Sigmoid colon (tissue), 7 donors: ENCODE measurements around the gene SLFN13. TPM values are rescaled to one million over a fixed set of nuclear protein-coding genes. Genes with fewer than 3 reads are reported as not detected.

ENCODE experiments used
- DNase-seq: peaks from one replicate; pipeline ENCODE4 v3.0.0-alpha.2; 2019
- H3K27ac ChIP-seq, 4 donors: fragments of 200-600 bp; sonication (generic); one replicate each; pipeline ENCODE4 v1.5.1; 2016 to 2019; ENCODE audit warnings: mild to moderate bottlenecking in 1 of 4
- H3K27me3 ChIP-seq, 3 donors: fragments of 200-600 bp; sonication (generic); one replicate each; pipeline ENCODE4 v1.5.1; 2019; ENCODE audit warnings: mild to moderate bottlenecking in 1 of 3
- H3K36me3 ChIP-seq, 4 donors: fragments of 200-600 bp; sonication (generic); one replicate each; pipeline ENCODE4 v1.5.1; 2016 to 2019
- H3K4me1 ChIP-seq, 4 donors: fragments of 200-600 bp; sonication (generic); one replicate each; pipeline ENCODE4 v1.5.1; 2017 to 2019
- H3K4me3 ChIP-seq, 4 donors: fragments of 200-600 bp; sonication (generic); one replicate each; pipeline ENCODE4 v1.5.1; 2017 to 2019; ENCODE audit warnings: mild to moderate bottlenecking in 2 of 4, moderate library complexity in 1 of 4
- H3K9me3 ChIP-seq, 4 donors: fragments of 200-600 bp in 3 of 4; sonication (generic) in 3 of 4; one replicate each; pipeline versions ENCODE4 v1.5.1 to v1.6.1; 2013 to 2019
- EP300 ChIP-seq, 4 donors: sonication (generic); formaldehyde crosslinking; IDR thresholded peaks; one replicate each; pipeline ENCODE4 v1.6.1; 2017; ENCODE audit warnings: antibody characterized with exemption in 4 of 4
- POLR2A ChIP-seq, 2 donors: fragments of 450-650 bp; IDR thresholded peaks; one replicate each; pipeline ENCODE4 v1.6.1; 2016; ENCODE audit warnings: antibody characterized with exemption in 2 of 2, mild to moderate bottlenecking in 2 of 2, moderate library complexity in 2 of 2
- POLR2AphosphoS5 ChIP-seq, 4 donors: sonication (generic); formaldehyde crosslinking; IDR thresholded peaks; one replicate each; pipeline ENCODE4 v1.6.1; 2017; ENCODE audit warnings: antibody characterized with exemption in 4 of 4
- WGBS, 2 donors: extraction: QIAGEN DNeasy Blood & Tissue Kit; methylation state at CpG; one replicate each; pipeline ENCODE4 v1.1.7; 2013; 5-methylcytosine and 5-hydroxymethylcytosine counted together
- intact Hi-C: fragments of 100-400 bp; cut with DNase I; formaldehyde crosslinking; loops from one replicate; pipeline ENCODE4 v1.15.1; 2023
- polyA plus RNA-seq, 3 donors: library from polyadenylated mRNA; stranded (reverse); fragments of 200-250 nt; gene quantifications; one replicate each; pipeline ENCODE4 v1.2.3, GENCODE V29; 2013
- total RNA-seq, 4 donors: library from RNA; depleted of rRNA; stranded (reverse); fragments of >200 nt; gene quantifications; one replicate each; pipeline ENCODE4 v1.1.0, GENCODE V29; 2016
- TF ChIP-seq, protein P1 (sequence below), 4 experiments: fragments of 450-650 bp in 3 of 4; fragments of 200-600 bp in 1 of 4; IDR thresholded peaks; one replicate each; pipeline ENCODE4 v1.5.1; 2016 to 2019; ENCODE audit warnings: antibody characterized with exemption in 4 of 4, mild to moderate bottlenecking in 3 of 4, moderate library complexity in 2 of 4
- donor health status: healthy with polysubstance abuse.
- donor health status: Bipolar disorder and iron deficiency.
- donor health status: healthy.

The SLFN13 gene
- total and polyA plus RNA-seq, 7 donors, result 0.23 to 19.9 (median 11.1) TPM

DNA sequence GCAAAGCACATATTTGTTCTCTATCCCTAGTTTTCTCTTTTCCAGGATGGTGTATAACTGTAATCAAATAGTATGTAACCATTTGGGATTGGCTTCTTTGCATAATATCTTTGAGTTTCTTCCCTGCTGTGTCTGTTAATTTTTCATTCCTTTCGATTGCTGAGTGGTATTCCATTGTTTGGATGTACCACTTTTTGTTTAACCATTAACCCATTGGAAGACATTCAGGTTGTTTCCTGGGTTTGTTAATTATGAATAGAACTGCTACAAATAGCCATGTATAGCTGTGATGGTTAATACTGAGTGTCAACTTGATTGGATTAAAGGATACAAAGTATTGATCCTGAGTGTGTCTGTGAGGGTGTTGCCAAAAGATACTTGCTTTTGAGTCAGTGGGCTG, 4.6 kb upstream of the SLFN13 start:
- H3K4me1 ChIP-seq, result peaks cover 0 to 15% (median 11%) of the 10 kb centered on the region in 4 donors
- no peak overlapping the region for H3K27ac ChIP-seq
- no peak for TF ChIP-seq POLR2AphosphoS5 (IDR thresholded peaks at IDR 0.05)
- no peak for TF ChIP-seq POLR2A (IDR thresholded peaks at IDR 0.05)
- no peak for TF ChIP-seq EP300 (IDR thresholded peaks at IDR 0.05)
- intact Hi-C loops, result no loop called here
- H3K27me3 ChIP-seq, result peaks cover 0 to 21% (median 5%) of the 10 kb centered on the region in 3 donors
- WGBS, 2 donors, result 15 to 48% methylated on average over 1 of the region's 1 CpG
- H3K9me3 ChIP-seq, result no peaks in the 10 kb centered on the region
- no peak for DNase-seq
- H3K4me3 ChIP-seq, result no peak overlapping the region
- H3K36me3 ChIP-seq, result no peaks in the 10 kb centered on the region

DNA sequence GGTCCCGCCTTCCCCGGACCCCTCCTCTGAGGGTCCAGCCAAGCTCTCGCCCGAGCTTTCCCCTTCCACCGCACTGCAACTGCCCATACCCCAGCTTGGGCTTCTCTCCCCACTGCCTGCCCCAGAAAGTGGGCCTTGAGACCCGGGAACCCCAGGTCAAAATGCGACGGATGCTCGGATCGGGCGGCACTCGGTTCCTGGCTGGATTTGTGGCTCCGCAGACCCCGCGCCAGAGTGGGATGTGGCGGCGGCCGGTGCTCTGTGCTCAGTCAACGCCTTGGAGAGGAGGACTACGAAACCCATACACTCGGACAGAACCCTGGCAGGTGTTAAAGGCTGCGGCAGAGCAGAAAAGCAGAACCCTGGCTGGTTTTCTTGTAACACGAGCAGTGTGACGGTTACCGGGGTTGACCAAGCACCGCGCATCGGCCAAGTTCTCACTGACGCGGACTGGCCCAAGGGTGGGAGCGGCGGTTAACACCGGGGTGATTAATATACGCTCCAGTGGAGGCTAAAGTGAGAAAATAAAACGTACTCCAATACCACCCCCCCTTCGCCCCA, 885 bp upstream of the SLFN13 start:
- DNase-seq, result peak; percentile 80
- Histone ChIP-seq H3K9me3 (no peaks in the 10 kb centered on the region), H3K27ac (peak overlapping the region in 3 of 4 donors; percentile 68 to 79 (median 79)), H3K27me3 (peaks cover 0 to 28% (median 5%) of the 10 kb centered on the region in 3 donors), H3K36me3 (no peaks in the 10 kb centered on the region), H3K4me1 (peaks cover 0 to 24% (median 17%) of the 10 kb centered on the region in 4 donors), H3K4me3 (peak overlapping the region; percentile 6 to 62 (median 52))
- TF ChIP-seq POLR2AphosphoS5 (IDR thresholded peaks at IDR 0.05), result peak in 2 of 4 donors; percentile 14 to 23
- TF ChIP-seq, protein P1, sequence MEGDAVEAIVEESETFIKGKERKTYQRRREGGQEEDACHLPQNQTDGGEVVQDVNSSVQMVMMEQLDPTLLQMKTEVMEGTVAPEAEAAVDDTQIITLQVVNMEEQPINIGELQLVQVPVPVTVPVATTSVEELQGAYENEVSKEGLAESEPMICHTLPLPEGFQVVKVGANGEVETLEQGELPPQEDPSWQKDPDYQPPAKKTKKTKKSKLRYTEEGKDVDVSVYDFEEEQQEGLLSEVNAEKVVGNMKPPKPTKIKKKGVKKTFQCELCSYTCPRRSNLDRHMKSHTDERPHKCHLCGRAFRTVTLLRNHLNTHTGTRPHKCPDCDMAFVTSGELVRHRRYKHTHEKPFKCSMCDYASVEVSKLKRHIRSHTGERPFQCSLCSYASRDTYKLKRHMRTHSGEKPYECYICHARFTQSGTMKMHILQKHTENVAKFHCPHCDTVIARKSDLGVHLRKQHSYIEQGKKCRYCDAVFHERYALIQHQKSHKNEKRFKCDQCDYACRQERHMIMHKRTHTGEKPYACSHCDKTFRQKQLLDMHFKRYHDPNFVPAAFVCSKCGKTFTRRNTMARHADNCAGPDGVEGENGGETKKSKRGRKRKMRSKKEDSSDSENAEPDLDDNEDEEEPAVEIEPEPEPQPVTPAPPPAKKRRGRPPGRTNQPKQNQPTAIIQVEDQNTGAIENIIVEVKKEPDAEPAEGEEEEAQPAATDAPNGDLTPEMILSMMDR (IDR thresholded peaks at IDR 0.05), result no peak
- WGBS, 2 donors, result 19 to 29% methylated on average over 36 of the region's 36 CpGs
- intact Hi-C loops, result loop anchor here (5.0 kb wide), 2 partner anchors 77 to 207 kb away; partner anchors contain the start of genes SLFN11 and SLFN5

DNA sequence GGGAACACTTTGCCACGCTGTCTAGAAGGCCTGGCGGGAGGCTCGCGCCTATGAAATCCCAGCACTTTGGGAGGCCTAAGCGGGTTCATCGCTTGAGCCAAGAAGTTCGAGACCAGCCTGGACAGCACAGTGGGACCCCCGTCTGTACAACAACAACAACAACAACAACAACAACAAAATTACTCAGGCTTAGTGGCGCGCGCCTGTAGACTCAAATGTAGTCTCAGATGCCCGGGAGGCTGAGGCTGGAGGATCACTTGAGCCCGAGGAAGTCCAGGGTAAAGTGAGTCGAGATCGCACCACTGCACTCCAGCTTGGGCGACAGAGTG, 297 bp upstream of the SLFN13 start:
- TF ChIP-seq, protein P1 (IDR thresholded peaks at IDR 0.05), result no peak
- TF ChIP-seq POLR2A (IDR thresholded peaks at IDR 0.05), result no peak
- TF ChIP-seq POLR2AphosphoS5 (IDR thresholded peaks at IDR 0.05), result no peak
- TF ChIP-seq EP300 (IDR thresholded peaks at IDR 0.05), result no peak
- peaks cover 0 to 24% (median 17%) of the 10 kb centered on the region in 4 donors for H3K4me1 ChIP-seq
- peak overlapping the region; percentile 42 to 62 (median 52) for H3K4me3 ChIP-seq
- intact Hi-C loops, result loop anchor here (5.0 kb wide), 2 partner anchors 77 to 207 kb away; partner anchors contain the start of genes SLFN11 and SLFN5
- WGBS, 2 donors, result 28 to 34% methylated on average over 16 of the region's 16 CpGs
- no peak for DNase-seq
- peaks cover 0 to 28% (median 5%) of the 10 kb centered on the region in 3 donors for H3K27me3 ChIP-seq
- H3K27ac ChIP-seq, result peak overlapping the region in 3 of 4 donors; percentile 68 to 79 (median 79)
- H3K9me3 ChIP-seq, result no peaks in the 10 kb centered on the region
- H3K36me3 ChIP-seq, result no peaks in the 10 kb centered on the region

DNA sequence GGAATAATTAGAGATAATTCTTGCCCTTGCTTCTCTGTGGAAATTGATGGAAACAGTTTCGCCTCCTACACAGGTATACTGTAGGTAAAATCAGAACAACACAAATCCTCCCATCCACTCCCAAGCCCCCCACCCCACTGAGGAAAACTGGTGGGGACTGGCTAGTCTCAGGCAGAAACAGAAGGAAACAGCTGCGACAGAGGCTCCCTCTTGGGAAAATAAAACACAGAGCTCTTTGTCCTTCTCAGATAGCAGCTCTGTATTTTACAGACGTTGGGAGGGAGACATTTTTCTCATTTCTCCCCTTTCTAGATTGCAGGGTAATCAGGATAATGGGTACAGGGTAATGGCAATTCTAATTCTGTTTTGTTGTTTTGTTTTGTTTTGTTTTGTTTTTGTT, 1.1 kb downstream of the SLFN13 start:
- Histone ChIP-seq H3K36me3 (no peaks in the 10 kb centered on the region), H3K4me3 (peak overlapping the region; percentile 42 to 62 (median 52)), H3K4me1 (peaks cover 0 to 24% (median 17%) of the 10 kb centered on the region in 4 donors), H3K27me3 (peaks cover 0 to 28% (median 5%) of the 10 kb centered on the region in 3 donors), H3K27ac (peak overlapping the region in 3 of 4 donors; percentile 68 to 79 (median 79)), H3K9me3 (no peaks in the 10 kb centered on the region)
- intact Hi-C loops, result loop anchor here (5.0 kb wide), 2 partner anchors 75 to 205 kb away; partner anchors contain the start of genes SLFN11 and SLFN5
- whole genome bisulfite sequencing, 2 donors, result 37 to 50% methylated on average over 3 of the region's 3 CpGs
- no peak for DNase-seq
- TF ChIP-seq POLR2AphosphoS5 (IDR thresholded peaks at IDR 0.05) (no peak), EP300 (IDR thresholded peaks at IDR 0.05) (no peak), POLR2A (IDR thresholded peaks at IDR 0.05) (no peak)
- TF ChIP-seq, protein P1 (IDR thresholded peaks at IDR 0.05), result no peak

DNA sequence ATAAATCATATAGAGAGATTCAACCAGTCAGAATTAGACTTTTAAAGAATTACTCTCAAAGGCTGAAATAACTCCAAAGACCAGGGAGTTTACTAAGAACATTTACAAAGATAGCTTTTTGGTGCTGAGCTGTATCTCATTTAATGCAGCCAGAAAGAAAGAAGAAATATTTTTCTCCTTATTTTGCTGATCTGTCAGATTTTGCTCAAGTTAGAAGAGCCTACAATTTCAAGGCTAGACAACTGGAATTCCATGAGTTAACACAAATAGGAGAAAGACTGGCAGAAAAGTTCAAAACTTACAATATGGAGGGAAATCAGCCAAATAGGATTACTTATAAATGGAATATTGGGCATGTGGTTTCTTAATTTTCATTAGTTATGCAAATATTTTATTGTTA, 10.1 kb downstream of the SLFN13 start:
- no peak for TF ChIP-seq POLR2A (IDR thresholded peaks at IDR 0.05)
- TF ChIP-seq EP300 (IDR thresholded peaks at IDR 0.05), result no peak
- TF ChIP-seq, protein P1 (IDR thresholded peaks at IDR 0.05), result no peak
- no peak for TF ChIP-seq POLR2AphosphoS5 (IDR thresholded peaks at IDR 0.05)
- H3K4me1 ChIP-seq, result peaks cover 0 to 7% (median 6%) of the 10 kb centered on the region in 4 donors
- DNase-seq, result no peak
- H3K36me3 ChIP-seq, result no peaks in the 10 kb centered on the region
- H3K9me3 ChIP-seq, result no peaks in the 10 kb centered on the region
- H3K27me3 ChIP-seq, result no peaks in the 10 kb centered on the region
- intact Hi-C loops, result loop anchor here (10.0 kb wide), 1 partner anchor 124 kb away; no protein-coding TSS in a partner anchor
- no peak overlapping the region for H3K27ac ChIP-seq
- no peak overlapping the region for H3K4me3 ChIP-seq
